AG08395 (cell line): Measurements from ENCODE around the gene TBCA.

ENCODE experiments used
- DNase-seq: peaks from one replicate; pipeline ENCODE4 v3.0.0; 2012; ENCODE audit warnings: mixed read lengths, low spot score

The TBCA gene

GRCh38 chr5:77775790-77776553, at the start of gene TBCA:
Gene TBCA (minus strand): TSS chr5:77776339. CDS start chr5:77776257, 82 bp downstream.
- peak; percentile 94 for DNase-seq

DNA sequence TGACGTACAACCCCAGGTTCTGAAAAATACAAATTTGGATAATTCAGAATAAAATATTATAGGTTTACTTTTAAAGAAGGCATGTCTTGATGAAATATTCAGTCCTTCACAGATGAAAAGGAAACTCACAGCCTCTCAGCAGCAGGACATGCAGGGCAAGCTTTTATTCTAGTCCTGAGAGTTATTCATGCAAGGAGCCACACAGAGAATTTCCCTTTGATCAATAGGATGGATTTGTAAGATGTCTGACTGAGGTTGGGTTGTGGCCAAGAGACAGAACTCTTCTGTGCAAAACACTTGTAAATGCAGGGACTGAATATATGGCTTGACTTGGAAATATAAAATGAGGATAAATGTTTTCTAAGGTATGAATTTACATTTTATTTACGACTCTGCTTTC, 48.8 kb upstream of the TBCA start:
- DNase-seq = no peak

DNA sequence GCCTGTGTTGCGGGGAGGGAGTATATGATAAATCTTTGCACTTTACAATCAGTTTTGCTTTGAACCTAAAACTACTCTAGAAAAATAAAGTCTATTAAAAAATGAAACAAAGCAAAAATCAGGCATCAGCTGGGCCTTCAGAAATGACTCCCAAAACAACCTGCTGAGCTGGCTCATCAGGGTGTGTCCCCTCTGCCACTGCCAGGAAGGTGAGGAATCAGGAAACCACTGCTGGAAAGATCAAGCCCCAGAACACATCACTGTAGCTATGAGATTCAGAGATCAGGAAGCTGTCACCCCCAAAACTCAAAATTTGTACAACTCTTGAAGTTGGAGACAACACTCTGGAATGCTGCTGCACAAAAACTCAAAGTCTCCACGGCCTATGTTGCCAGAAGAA, 40.5 kb upstream of the TBCA start:
- DNase-seq = no peak

- no peak for DNase-seq
These were observed 36.9 kb upstream of the TBCA start for GRCh38 chr5:77812926-77813589.

GRCh38 chr5:77806213-77806843, 30.2 kb upstream of the TBCA start:
- no peak for DNase-seq

DNA sequence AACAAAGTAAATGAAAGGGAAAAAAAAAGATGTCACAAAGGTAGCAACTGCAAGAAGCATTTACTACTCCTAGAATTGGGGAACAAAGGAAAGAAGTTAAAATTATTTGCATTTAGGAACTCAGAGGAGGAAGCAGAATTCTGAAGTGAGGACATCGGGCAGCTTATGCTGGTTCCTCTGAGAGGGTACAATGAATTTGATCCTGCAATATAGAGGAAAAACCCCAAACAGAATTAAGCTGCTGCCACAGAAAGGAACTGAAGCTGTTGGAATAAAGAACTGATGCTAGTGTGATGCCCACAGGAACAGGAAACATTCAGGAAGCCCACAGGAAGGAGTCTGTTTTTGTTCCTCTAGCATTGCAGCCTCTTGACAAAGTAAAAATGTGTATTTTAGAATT, 22.3 kb upstream of the TBCA start:
- no peak for DNase-seq

DNA sequence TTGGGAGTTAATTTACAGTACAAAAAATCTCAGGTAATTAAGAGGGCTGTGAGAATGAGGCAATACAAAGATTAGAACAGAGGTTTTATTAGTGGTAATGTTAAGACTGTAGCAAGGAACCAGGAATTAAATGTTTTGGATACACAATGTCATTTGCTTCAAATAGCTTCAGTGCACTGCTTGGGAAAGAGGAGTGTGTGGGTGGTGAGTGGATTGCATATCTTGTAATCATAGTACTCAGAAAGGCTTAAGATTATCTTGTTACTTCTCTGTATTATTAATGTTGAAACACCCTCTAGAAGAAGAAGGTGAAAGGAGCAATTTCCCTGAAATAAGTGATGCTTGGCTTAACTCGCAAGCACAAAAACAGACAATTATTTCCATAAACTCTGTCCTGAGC, 21.0 kb upstream of the TBCA start:
- no peak for DNase-seq

DNA sequence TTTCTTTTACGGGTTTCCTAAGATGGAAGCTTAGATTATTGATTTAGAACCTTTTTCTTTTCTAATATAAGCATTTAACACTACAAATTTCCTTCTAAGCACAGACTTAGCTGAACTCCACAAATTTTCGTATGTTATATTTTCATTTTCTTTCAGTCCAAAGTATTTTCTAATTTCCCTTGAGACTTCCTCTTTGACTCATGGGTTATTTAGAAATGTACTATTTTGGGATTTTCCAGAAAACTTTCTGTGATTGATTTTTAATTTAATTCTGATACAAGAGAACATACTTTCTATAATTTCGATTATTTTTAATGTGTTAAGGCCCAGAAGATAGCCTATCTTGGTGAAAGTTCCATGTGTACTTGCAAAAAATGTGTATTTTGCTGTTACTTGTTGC, 19.7 kb upstream of the TBCA start:
- no peak for DNase-seq

- no peak for DNase-seq
These were observed 19.1 kb upstream of the TBCA start for GRCh38 chr5:77795268-77795667.

GRCh38 chr5:77791926-77792325, 15.8 kb upstream of the TBCA start:
- no peak for DNase-seq

DNA sequence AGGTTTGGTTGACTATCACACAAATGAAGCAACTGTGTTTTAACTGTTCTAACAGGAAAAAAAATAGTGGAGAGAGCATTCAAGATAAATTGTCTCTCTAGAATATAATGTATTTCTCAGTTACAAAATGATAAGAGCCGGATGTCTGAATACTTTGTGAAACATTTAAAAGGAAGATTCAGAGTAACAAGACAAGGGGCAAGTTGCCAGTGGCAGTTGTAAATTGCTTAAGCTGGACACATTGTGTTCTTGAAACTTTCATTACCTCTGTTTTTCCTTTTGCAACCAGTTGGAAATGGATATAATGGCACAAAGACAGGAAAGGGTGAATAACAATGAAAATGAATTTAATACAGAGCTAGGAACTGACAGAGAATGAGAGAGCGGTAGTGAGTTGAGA, 15.2 kb upstream of the TBCA start:
- no peak for DNase-seq

GRCh38 chr5:77785229-77785628, 9.1 kb upstream of the TBCA start:
- DNase-seq = no peak

- no peak for DNase-seq
These were observed 8.6 kb upstream of the TBCA start for GRCh38 chr5:77784735-77785134.

DNA sequence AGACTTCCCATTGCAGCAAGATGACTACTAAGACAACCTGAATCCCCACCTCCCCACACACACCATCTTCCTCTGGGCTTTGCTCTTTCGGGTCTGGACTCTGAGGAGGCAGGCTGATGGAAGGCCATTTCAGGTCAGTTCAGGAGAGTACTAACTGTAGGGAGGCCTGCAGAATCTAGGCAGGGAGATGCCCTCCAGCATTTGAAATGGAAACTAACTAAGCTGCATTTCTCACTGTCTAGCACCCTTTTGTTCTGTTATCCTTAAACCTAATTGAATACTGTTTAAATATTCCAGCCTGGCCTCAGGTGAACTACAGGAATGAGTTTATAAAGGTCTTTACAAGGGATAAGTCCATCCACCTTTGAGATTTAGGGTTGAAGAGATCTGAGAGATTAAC, 4.9 kb upstream of the TBCA start:
- DNase-seq = no peak

GRCh38 chr5:77778881-77779438, 2.8 kb upstream of the TBCA start:
- DNase-seq = no peak

DNA sequence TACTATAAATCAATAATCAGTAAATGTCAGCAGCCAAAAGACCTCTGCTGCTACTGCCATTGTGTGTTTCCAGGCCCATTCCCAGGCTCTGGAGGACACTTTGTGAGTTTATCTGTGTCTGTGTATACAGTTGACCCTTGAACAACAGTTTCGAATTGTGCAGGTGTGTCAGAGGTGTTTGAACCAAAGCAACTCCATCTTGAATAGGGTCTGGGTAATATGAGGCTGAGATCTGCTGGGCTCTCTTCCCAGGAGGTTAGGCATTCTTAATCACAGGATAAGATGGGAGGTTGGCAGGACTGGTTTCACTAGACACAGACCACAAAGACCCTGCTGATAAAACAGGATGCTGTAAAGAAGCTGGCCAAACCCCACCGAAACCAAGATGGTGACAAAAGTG, 2.3 kb upstream of the TBCA start:
- no peak for DNase-seq

DNA sequence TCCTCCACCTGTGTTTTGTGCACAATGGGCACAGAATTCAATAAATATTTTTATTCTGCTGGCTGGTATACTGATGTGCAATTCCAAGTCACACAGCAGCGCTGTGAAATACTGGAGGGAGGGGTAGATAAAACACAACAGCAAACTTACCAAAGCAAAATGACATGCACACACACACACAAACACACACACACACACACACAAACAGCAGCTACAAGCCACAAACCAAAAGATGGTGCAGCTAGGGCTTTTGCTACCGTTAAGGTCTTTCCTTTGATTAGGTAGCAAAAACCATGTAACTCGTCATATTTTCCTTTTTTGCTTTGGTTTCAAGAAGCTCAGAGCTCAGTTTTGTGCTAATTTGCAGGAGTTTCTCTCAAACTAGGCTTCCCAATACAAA, 1.8 kb upstream of the TBCA start:
- no peak for DNase-seq

GRCh38 chr5:77777281-77777892, 1.2 kb upstream of the TBCA start:
- DNase-seq = no peak

DNA sequence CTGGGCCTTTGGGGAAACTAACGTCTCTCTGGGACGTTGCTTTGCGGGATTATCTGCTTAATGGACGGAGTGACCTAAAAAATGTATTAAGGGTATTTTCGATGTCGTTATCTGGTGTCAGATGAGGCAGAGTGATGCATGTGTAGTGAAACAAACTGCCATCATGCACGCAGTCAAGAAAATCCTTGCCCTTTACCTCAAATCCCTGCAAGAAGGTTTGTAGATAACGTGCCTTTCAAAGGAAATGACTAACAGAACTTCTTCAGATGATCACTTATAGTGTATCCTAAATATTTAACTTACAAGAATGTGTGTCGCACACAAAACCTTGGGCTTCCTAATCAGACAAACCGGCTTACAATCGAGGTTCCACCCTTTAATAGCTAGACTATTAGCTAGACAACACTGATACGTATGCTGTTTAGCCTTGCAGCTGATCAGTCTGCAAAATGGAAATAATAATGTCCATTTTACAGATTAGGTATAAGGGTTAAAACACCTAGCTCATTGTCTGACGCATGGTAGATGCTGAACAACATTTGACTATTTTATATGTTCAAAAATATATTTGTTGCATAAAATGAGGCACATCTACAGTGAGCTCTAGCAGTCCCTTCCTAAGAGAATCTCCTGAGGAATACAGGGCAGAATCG, 541 bp upstream of the TBCA start:
- DNase-seq = no peak

DNA sequence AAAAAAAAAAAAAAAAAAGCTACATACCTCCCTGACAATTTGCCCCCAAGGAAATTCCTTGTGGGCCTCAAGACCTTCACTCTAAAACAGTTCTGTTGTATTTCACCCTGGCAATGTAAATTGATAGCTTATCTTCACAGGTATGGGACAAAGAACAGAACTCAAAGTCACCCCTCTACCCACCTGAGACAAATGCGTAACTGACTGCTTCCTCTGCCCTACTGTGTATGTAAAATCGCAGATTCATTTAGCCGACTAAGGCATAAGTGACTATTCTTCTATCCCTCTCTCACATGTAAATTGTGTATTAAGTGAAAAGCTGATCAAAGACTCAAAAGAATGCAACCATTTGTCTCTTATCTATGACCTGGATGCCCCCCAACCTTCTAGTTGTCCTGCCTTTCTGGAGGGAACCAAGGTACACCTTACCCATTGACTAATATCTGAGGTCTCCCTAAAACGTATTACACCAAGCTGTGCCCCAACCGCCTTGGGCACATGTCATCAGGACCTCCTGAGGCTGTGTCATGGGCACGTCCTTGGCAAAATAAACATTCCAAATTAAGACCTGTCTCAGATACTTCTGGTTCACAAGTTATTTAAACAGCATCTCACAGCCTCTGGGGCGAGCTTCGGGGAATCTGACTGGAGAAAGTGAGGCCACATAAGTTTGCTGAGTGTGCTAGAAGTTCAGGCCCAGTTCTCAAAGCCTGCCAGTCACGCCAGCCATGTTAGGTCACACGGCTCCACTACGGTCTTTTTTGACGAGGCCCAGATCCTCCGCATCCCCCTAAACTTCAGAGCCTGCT, 954 bp downstream of the TBCA start:
- no peak for DNase-seq

- no peak for DNase-seq
These were observed 2.3 kb downstream of the TBCA start for GRCh38 chr5:77773734-77774280.
